GM23338 (cell line): ENCODE measurements around the gene CHCHD6. TPM values are rescaled to one million over a fixed set of nuclear protein-coding genes. Genes with fewer than 3 reads are reported as not detected.

Experiments
- ATAC-seq: fragments of 200-7000 bp; cut with Tn5 transposase; 3 replicates; pipeline ENCODE4 v1.9.1; 2020
- DNase-seq: peaks from one replicate; pipeline ENCODE4 v3.0.0-alpha.2; 2015; ENCODE audit warnings: low spot score
- H2AFZ ChIP-seq: fragments of 200-600 bp; sonication (generic); 2 replicates; pipeline ENCODE4 v1.8.0; 2016; ENCODE audit warnings: antibody characterized with exemption, mild to moderate bottlenecking, moderate library complexity
- H3F3A ChIP-seq: fragments of 200-600 bp; sonication (generic); replicated peaks from 2 replicates; pipeline ENCODE4 v1.8.0; 2017; ENCODE audit warnings: antibody characterized with exemption, mixed run types, low read depth
- H3K27ac ChIP-seq: fragments of 200-600 bp; sonication (generic); 2 replicates; pipeline ENCODE4 v1.6.1; 2016; ENCODE audit warnings: low read depth
- H3K27me3 ChIP-seq: fragments of 200-600 bp; sonication (generic); 2 replicates; pipeline ENCODE4 v1.8.0; 2016; ENCODE audit warnings: mild to moderate bottlenecking, mixed run types, moderate library complexity; ENCODE audit not compliant: insufficient read depth
- H3K36me3 ChIP-seq: fragments of 200-600 bp; sonication (generic); 2 replicates; pipeline ENCODE4 v1.8.0; 2016; ENCODE audit warnings: mild to moderate bottlenecking; ENCODE audit not compliant: insufficient read depth
- H3K4me1 ChIP-seq: fragments of 200-600 bp; sonication (generic); 2 replicates; pipeline ENCODE4 v1.8.0; 2016; ENCODE audit warnings: mild to moderate bottlenecking, moderate library complexity; ENCODE audit not compliant: insufficient read depth
- H3K4me2 ChIP-seq: fragments of 200-600 bp; sonication (generic); 2 replicates; pipeline ENCODE4 v1.7.1; 2017; ENCODE audit warnings: mixed run types
- H3K4me3 ChIP-seq: fragments of 200-600 bp; sonication (generic); 2 replicates; pipeline ENCODE4 v1.6.1; 2016; ENCODE audit warnings: mixed run types
- H3K79me2 ChIP-seq: fragments of 200-600 bp; sonication (generic); replicated peaks from 2 replicates; pipeline ENCODE4 v1.8.0; 2017; ENCODE audit warnings: mild to moderate bottlenecking; ENCODE audit not compliant: insufficient read depth
- H3K9me2 ChIP-seq: fragments of 200-600 bp; sonication (generic); 2 replicates; pipeline ENCODE4 v1.8.0; 2017; ENCODE audit not compliant: insufficient read depth
- H4K20me1 ChIP-seq: fragments of 200-600 bp; sonication (generic); replicated peaks from 2 replicates; pipeline ENCODE4 v1.8.0; 2017; ENCODE audit warnings: mild to moderate bottlenecking; ENCODE audit not compliant: insufficient read depth
- H3K27ac Mint-ChIP-seq: 2 replicates; pipeline ENCODE4 v1.8.0; 2020; ENCODE audit warnings: inconsistent platforms, mild to moderate bottlenecking, moderate library complexity, mixed read lengths
- H3K27me3 Mint-ChIP-seq: 3 replicates; pipeline ENCODE4 v1.8.0; 2022; ENCODE audit warnings: low read depth, mild to moderate bottlenecking, moderate library complexity, mixed read lengths, inconsistent platforms; ENCODE audit not compliant: insufficient read depth, poor library complexity
- H3K36me3 Mint-ChIP-seq: 3 replicates; pipeline ENCODE4 v1.8.0; 2021; ENCODE audit warnings: low read depth, mild to moderate bottlenecking, inconsistent platforms, moderate library complexity, mixed read lengths
- H3K4me1 Mint-ChIP-seq: 3 replicates; pipeline ENCODE4 v1.8.0; 2020; ENCODE audit warnings: mild to moderate bottlenecking, inconsistent platforms, mixed read lengths
- H3K4me3 Mint-ChIP-seq: 3 replicates; pipeline ENCODE4 v1.8.0; 2021; ENCODE audit warnings: moderate library complexity, mild to moderate bottlenecking, inconsistent platforms, mixed read lengths
- H3K9me3 Mint-ChIP-seq: 3 replicates; pipeline ENCODE4 v1.8.0; 2020; ENCODE audit warnings: moderate library complexity, mild to moderate bottlenecking, inconsistent platforms, mixed read lengths
- EZH2phosphoT487 ChIP-seq: fragments of 200-600 bp; sonication (generic); IDR thresholded peaks from one replicate; pipeline ENCODE4 v1.8.1; 2018; ENCODE audit warnings: antibody characterized with exemption; ENCODE audit not compliant: unreplicated experiment
- POLR2AphosphoS5 ChIP-seq: IDR thresholded peaks from 2 replicates; pipeline ENCODE4 v1.6.1; 2016; ENCODE audit warnings: antibody characterized with exemption, low read depth
- polyA plus RNA-seq: library from polyadenylated mRNA; unstranded; fragments of >200 nt; fragmentation: Nextera tagmentation; extraction: Ambion mirVana; gene quantifications from 2 replicates; pipeline ENCODE4 v1.2.1, GENCODE V29; 2016
- total RNA-seq: library from RNA; depleted of rRNA; stranded (reverse); fragments of >200 nt; shearing (Covaris generic); gene quantifications from 2 replicates; pipeline ENCODE4 v1.2.3, GENCODE V29; 2014
- TF ChIP-seq, protein P1 (sequence below): IDR thresholded peaks from one replicate; pipeline ENCODE4 v1.6.1; 2018; ENCODE audit warnings: antibody characterized with exemption; ENCODE audit not compliant: unreplicated experiment
- TF ChIP-seq, protein P2 (sequence below), 2 experiments: fragments of 200-600 bp in 1 of 2; sonication (generic) in 1 of 2; conservative IDR thresholded peaks; 2 replicates each; pipeline versions ENCODE4 v1.5.1 to v1.6.1; 2016 to 2017; ENCODE audit warnings: antibody characterized with exemption in 2 of 2, low read depth in 2 of 2, mild to moderate bottlenecking in 2 of 2, moderate library complexity in 1 of 2
- TF ChIP-seq, protein P3 (sequence below): fragments of 250-450 bp; sonication (Bioruptor Pico); IDR thresholded peaks from 2 replicates; pipeline ENCODE4 v1.5.0; 2020; ENCODE audit warnings: mild to moderate bottlenecking, moderate library complexity

The CHCHD6 gene
- total and polyA plus RNA-seq, 2 experiments from 2014 or later, result 28.8 to 43.0 TPM

DNA sequence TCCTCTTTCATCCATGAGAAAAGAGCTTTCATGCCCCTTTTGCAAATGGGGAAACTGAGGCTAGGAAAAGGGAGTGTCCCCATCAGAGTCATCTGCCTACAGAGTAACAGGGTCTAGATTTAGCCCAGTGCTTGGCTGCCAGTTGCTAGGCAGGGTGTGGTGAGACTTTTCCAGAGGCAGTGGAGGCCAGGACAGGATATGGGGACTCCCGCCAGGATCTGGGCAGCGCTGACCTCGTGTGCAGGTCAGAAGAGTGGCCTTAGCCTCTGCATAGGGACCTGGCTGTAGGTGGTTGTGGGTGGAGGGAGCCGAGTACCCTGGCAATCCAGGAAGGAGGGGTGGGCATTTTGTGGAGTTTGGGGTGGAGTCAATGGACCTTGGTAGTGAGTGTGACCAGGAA, 283.1 kb downstream of the CHCHD6 start (continued):
- no peak for TF ChIP-seq POLR2AphosphoS5
- TF ChIP-seq, protein P1, sequence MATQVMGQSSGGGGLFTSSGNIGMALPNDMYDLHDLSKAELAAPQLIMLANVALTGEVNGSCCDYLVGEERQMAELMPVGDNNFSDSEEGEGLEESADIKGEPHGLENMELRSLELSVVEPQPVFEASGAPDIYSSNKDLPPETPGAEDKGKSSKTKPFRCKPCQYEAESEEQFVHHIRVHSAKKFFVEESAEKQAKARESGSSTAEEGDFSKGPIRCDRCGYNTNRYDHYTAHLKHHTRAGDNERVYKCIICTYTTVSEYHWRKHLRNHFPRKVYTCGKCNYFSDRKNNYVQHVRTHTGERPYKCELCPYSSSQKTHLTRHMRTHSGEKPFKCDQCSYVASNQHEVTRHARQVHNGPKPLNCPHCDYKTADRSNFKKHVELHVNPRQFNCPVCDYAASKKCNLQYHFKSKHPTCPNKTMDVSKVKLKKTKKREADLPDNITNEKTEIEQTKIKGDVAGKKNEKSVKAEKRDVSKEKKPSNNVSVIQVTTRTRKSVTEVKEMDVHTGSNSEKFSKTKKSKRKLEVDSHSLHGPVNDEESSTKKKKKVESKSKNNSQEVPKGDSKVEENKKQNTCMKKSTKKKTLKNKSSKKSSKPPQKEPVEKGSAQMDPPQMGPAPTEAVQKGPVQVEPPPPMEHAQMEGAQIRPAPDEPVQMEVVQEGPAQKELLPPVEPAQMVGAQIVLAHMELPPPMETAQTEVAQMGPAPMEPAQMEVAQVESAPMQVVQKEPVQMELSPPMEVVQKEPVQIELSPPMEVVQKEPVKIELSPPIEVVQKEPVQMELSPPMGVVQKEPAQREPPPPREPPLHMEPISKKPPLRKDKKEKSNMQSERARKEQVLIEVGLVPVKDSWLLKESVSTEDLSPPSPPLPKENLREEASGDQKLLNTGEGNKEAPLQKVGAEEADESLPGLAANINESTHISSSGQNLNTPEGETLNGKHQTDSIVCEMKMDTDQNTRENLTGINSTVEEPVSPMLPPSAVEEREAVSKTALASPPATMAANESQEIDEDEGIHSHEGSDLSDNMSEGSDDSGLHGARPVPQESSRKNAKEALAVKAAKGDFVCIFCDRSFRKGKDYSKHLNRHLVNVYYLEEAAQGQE, result no peak
- no peak for TF ChIP-seq EZH2phosphoT487
- TF ChIP-seq, protein P2, sequence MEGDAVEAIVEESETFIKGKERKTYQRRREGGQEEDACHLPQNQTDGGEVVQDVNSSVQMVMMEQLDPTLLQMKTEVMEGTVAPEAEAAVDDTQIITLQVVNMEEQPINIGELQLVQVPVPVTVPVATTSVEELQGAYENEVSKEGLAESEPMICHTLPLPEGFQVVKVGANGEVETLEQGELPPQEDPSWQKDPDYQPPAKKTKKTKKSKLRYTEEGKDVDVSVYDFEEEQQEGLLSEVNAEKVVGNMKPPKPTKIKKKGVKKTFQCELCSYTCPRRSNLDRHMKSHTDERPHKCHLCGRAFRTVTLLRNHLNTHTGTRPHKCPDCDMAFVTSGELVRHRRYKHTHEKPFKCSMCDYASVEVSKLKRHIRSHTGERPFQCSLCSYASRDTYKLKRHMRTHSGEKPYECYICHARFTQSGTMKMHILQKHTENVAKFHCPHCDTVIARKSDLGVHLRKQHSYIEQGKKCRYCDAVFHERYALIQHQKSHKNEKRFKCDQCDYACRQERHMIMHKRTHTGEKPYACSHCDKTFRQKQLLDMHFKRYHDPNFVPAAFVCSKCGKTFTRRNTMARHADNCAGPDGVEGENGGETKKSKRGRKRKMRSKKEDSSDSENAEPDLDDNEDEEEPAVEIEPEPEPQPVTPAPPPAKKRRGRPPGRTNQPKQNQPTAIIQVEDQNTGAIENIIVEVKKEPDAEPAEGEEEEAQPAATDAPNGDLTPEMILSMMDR (conservative IDR thresholded peaks at IDR 0.05; ENCODE audit: low read depth in 2 of 2), result no peak

DNA sequence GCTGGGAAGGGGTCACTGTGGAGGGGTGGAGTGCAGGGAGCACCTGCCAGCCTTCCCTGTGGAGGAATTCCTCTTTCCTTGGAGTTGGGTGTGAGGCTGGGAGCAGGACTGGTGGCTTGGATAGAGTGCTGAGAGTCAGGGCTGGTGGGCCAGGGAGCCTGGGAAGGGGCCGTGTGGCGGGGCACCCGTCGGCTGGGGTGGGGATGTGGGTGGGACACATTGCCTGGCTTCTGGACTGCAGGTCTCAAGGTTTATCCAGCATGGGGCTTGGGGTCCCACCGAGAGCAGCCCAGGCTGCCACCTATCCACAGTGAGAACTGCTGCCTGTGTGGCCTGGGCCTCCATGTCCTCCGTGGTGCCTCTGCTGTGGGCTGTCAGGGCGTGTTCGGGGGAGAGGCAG, 283.6 kb downstream of the CHCHD6 start:
- no peaks in the 10 kb centered on the region for H3K36me3 ChIP-seq
- H3K4me3 Mint-ChIP-seq, result no peak overlapping the region
- H2AFZ ChIP-seq, result no peak overlapping the region
- H3K27me3 ChIP-seq, result no peaks in the 10 kb centered on the region
- TF ChIP-seq, protein P2 (conservative IDR thresholded peaks at IDR 0.05; ENCODE audit: low read depth in 2 of 2), result no peak
- H3K9me2 ChIP-seq, result no peaks in the 10 kb centered on the region
- no peak overlapping the region for H3K27ac Mint-ChIP-seq
- no peaks in the 10 kb centered on the region for H3K4me1 ChIP-seq
- H3K36me3 Mint-ChIP-seq, result peaks cover 6% of the 10 kb centered on the region
- H3F3A ChIP-seq, result no peaks in the 10 kb centered on the region
- H3K4me2 ChIP-seq, result no peak overlapping the region
- no peak for ATAC-seq
- no peak for DNase-seq
- H3K4me3 ChIP-seq, result no peak overlapping the region
- no peak overlapping the region for H3K27ac ChIP-seq
- peaks cover 46% of the 10 kb centered on the region for H3K79me2 ChIP-seq
- H3K4me1 Mint-ChIP-seq, result peaks cover 2% of the 10 kb centered on the region
- H3K27me3 Mint-ChIP-seq, result peaks cover 7% of the 10 kb centered on the region
- no peaks in the 10 kb centered on the region for H3K9me3 Mint-ChIP-seq
- peaks cover 3% of the 10 kb centered on the region for H4K20me1 ChIP-seq

DNA sequence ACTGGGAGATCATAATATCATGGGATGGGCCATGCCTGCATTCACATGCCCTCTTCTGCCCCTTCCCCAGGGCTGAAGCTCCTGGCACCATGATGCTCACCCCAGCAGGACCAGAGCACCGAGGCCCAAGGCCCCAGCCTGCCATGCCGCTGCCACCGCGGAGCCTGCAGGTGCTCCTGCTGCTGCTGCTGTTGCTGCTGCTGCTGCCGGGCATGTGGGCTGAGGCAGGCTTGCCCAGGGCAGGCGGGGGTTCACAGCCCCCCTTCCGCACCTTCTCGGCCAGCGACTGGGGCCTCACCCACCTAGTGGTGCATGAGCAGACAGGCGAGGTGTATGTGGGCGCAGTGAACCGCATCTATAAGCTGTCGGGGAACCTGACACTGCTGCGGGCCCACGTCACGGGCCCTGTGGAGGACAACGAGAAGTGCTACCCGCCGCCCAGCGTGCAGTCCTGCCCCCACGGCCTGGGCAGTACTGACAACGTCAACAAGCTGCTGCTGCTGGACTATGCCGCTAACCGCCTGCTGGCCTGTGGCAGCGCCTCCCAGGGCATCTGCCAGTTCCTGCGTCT, 284.5 kb downstream of the CHCHD6 start:
- ATAC-seq, result no peak
- peaks cover 3% of the 10 kb centered on the region for H4K20me1 ChIP-seq
- TF ChIP-seq, protein P3, sequence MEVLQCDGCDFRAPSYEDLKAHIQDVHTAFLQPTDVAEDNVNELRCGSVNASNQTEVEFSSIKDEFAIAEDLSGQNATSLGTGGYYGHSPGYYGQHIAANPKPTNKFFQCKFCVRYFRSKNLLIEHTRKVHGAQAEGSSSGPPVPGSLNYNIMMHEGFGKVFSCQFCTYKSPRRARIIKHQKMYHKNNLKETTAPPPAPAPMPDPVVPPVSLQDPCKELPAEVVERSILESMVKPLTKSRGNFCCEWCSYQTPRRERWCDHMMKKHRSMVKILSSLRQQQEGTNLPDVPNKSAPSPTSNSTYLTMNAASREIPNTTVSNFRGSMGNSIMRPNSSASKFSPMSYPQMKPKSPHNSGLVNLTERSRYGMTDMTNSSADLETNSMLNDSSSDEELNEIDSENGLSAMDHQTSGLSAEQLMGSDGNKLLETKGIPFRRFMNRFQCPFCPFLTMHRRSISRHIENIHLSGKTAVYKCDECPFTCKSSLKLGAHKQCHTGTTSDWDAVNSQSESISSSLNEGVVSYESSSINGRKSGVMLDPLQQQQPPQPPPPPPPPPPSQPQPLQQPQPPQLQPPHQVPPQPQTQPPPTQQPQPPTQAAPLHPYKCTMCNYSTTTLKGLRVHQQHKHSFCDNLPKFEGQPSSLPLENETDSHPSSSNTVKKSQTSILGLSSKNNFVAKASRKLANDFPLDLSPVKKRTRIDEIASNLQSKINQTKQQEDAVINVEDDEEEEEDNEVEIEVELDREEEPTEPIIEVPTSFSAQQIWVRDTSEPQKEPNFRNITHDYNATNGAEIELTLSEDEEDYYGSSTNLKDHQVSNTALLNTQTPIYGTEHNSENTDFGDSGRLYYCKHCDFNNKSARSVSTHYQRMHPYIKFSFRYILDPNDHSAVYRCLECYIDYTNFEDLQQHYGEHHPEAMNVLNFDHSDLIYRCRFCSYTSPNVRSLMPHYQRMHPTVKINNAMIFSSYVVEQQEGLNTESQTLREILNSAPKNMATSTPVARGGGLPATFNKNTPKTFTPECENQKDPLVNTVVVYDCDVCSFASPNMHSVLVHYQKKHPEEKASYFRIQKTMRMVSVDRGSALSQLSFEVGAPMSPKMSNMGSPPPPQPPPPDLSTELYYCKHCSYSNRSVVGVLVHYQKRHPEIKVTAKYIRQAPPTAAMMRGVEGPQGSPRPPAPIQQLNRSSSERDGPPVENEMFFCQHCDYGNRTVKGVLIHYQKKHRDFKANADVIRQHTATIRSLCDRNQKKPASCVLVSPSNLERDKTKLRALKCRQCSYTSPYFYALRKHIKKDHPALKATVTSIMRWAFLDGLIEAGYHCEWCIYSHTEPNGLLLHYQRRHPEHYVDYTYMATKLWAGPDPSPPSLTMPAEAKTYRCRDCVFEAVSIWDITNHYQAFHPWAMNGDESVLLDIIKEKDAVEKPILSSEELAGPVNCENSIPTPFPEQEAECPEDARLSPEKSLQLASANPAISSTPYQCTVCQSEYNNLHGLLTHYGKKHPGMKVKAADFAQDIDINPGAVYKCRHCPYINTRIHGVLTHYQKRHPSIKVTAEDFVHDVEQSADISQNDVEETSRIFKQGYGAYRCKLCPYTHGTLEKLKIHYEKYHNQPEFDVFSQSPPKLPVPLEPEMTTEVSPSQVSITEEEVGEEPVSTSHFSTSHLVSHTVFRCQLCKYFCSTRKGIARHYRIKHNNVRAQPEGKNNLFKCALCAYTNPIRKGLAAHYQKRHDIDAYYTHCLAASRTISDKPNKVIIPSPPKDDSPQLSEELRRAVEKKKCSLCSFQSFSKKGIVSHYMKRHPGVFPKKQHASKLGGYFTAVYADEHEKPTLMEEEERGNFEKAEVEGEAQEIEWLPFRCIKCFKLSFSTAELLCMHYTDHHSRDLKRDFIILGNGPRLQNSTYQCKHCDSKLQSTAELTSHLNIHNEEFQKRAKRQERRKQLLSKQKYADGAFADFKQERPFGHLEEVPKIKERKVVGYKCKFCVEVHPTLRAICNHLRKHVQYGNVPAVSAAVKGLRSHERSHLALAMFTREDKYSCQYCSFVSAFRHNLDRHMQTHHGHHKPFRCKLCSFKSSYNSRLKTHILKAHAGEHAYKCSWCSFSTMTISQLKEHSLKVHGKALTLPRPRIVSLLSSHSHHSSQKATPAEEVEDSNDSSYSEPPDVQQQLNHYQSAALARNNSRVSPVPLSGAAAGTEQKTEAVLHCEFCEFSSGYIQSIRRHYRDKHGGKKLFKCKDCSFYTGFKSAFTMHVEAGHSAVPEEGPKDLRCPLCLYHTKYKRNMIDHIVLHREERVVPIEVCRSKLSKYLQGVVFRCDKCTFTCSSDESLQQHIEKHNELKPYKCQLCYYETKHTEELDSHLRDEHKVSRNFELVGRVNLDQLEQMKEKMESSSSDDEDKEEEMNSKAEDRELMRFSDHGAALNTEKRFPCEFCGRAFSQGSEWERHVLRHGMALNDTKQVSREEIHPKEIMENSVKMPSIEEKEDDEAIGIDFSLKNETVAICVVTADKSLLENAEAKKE (CRISPR knock-in tag), result no peak

More for the DNA sequence above, 284.5 kb downstream of the CHCHD6 start:
- Histone ChIP-seq H3K4me3 (no peak overlapping the region), H3K4me2 (no peak overlapping the region), H3K36me3 (no peaks in the 10 kb centered on the region), H2AFZ (no peak overlapping the region), H3K9me2 (no peaks in the 10 kb centered on the region), H3K4me1 (no peaks in the 10 kb centered on the region), H3K27ac (no peak overlapping the region), H3K79me2 (peaks cover 46% of the 10 kb centered on the region), H3F3A (no peaks in the 10 kb centered on the region), H3K27me3 (no peaks in the 10 kb centered on the region)
- H3K36me3 Mint-ChIP-seq, result peaks cover 6% of the 10 kb centered on the region
- H3K4me1 Mint-ChIP-seq, result peaks cover 2% of the 10 kb centered on the region
- H3K4me3 Mint-ChIP-seq, result no peak overlapping the region
- no peaks in the 10 kb centered on the region for H3K9me3 Mint-ChIP-seq
- H3K27me3 Mint-ChIP-seq, result peaks cover 7% of the 10 kb centered on the region
- DNase-seq, result no peak
- H3K27ac Mint-ChIP-seq, result no peak overlapping the region
